Endothelial cell of umbilical vein (primary cell): ENCODE measurements around the gene ACTN3. TPM values are rescaled to one million over a fixed set of nuclear protein-coding genes. Genes with fewer than 3 reads are reported as not detected.

Experiments
- BruUV-seq: library from RNA; stranded (reverse); fragments of 400-500 nt; replicated peaks from 2 replicates; lab custom pipeline; 2021; lab: Mats Ljungman, UMichigan
- CTCF ChIA-PET: fragments of 300-600, 350-600 bp; sonication (Branson Sonifier 250); formaldehyde crosslinking; loops from one replicate; lab custom pipeline; 2021; ENCODE audit warnings: antibody characterized with exemption, inconsistent platforms; lab: Charles Lee
- POLR2A ChIA-PET: fragments of 300-600, 350-600 bp; sonication (Branson Sonifier 250); formaldehyde crosslinking; loops from one replicate; lab custom pipeline; 2021; ENCODE audit warnings: antibody characterized with exemption, inconsistent platforms; lab: Charles Lee
- DNase-seq: peaks from one replicate; pipeline ENCODE4 v3.0.0-alpha.2; 2011; ENCODE audit warnings: low read depth, low spot score
- FAIRE-seq: peaks from 2 replicates; lab custom pipeline; 2011; peaks lifted over from hg19 to GRCh38; lab: Jason Lieb, UNC
- H2AFZ ChIP-seq: 2 replicates; pipeline ENCODE4 v1.6.0; 2012; ENCODE audit warnings: low read depth, low read length, control low read depth, inconsistent platforms
- H3K27ac ChIP-seq: 2 replicates; pipeline ENCODE4 v1.5.1; 2011; ENCODE audit warnings: low read depth, mild to moderate bottlenecking, control low read depth, low read length, moderate library complexity; ENCODE audit not compliant: insufficient read depth
- H3K27me3 ChIP-seq, 2 experiments: 2 replicates each; pipeline versions ENCODE4 v1.6.0 to v1.6.1; 2011; ENCODE audit warnings: low read length in 2 of 2, mixed read lengths in 1 of 2; ENCODE audit not compliant: control insufficient read depth in 2 of 2, insufficient read depth in 2 of 2
- H3K36me3 ChIP-seq, 2 experiments: 2 replicates in 1 of 2; 3 replicates in 1 of 2; pipeline ENCODE4 v1.5.1; 2011; ENCODE audit warnings: low read length in 2 of 2, mild to moderate bottlenecking in 1 of 2, moderate library complexity in 1 of 2; ENCODE audit not compliant: control insufficient read depth in 2 of 2, insufficient read depth in 2 of 2; ENCODE audit errors: extremely low read depth in 1 of 2
- H3K4me1 ChIP-seq: 3 replicates; pipeline ENCODE4 v1.5.1; 2011; ENCODE audit warnings: mild to moderate bottlenecking, low read length; ENCODE audit not compliant: control insufficient read depth, insufficient read depth; ENCODE audit errors: extremely low read depth
- H3K4me2 ChIP-seq: 2 replicates; pipeline ENCODE4 v1.6.1; 2011; ENCODE audit warnings: low read length, control low read depth, mixed read lengths; ENCODE audit not compliant: insufficient read depth
- H3K4me3 ChIP-seq, 3 experiments: fragments of 200-600 bp in 1 of 3; sonication (generic), shearing (Covaris generic) in 1 of 3; replicated peaks in 1 of 3; 2 replicates each; pipeline ENCODE4 v1.5.1; 2011 to 2016; ENCODE audit warnings: control low read depth in 3 of 3, low read length in 3 of 3, mild to moderate bottlenecking in 2 of 3, inconsistent platforms in 1 of 3, low read depth in 1 of 3, moderate library complexity in 1 of 3; ENCODE audit not compliant: insufficient read depth in 1 of 3
- H3K79me2 ChIP-seq: 2 replicates; pipeline ENCODE4 v1.6.0; 2012; ENCODE audit warnings: low read length, inconsistent platforms; ENCODE audit not compliant: control insufficient read depth, insufficient read depth
- H3K9ac ChIP-seq: replicated peaks from 2 replicates; pipeline ENCODE3; 2011; ENCODE audit warnings: low read length, control low read depth; ENCODE audit not compliant: insufficient read depth; ENCODE audit errors: extremely low read depth
- H3K9me1 ChIP-seq: replicated peaks from 3 replicates; pipeline ENCODE4 v1.6.0; 2011; ENCODE audit warnings: mild to moderate bottlenecking, low read length; ENCODE audit not compliant: control insufficient read depth, insufficient read depth; ENCODE audit errors: extremely low read depth
- H3K9me3 ChIP-seq: replicated peaks from 2 replicates; pipeline ENCODE4 v1.5.1; 2012; ENCODE audit warnings: low read length, inconsistent platforms; ENCODE audit not compliant: control insufficient read depth, insufficient read depth
- H4K20me1 ChIP-seq: replicated peaks from 2 replicates; pipeline ENCODE3; 2011; ENCODE audit warnings: mild to moderate bottlenecking, low read length; ENCODE audit not compliant: control insufficient read depth, insufficient read depth; ENCODE audit errors: extremely low read depth
- CTCF ChIP-seq, 2 donors: IDR thresholded peaks; 1 replicate in 1 of 2; 2 replicates in 1 of 2; pipeline ENCODE4 v1.5.1; 2011; ENCODE audit warnings: low read length in 2 of 2, mild to moderate bottlenecking in 2 of 2, moderate library complexity in 2 of 2, control low read depth in 1 of 2, inconsistent platforms in 1 of 2, low read depth in 1 of 2; ENCODE audit not compliant: insufficient read depth in 1 of 2; ENCODE audit errors: extremely low read depth in 1 of 2
- EZH2 ChIP-seq: IDR thresholded peaks from 2 replicates; pipeline ENCODE4 v1.6.1; 2012; ENCODE audit warnings: borderline replicate concordance, low read depth, mild to moderate bottlenecking, moderate library complexity, low read length, inconsistent platforms; ENCODE audit not compliant: severe bottlenecking
- FOS ChIP-seq: IDR thresholded peaks from 2 replicates; pipeline ENCODE4 v1.6.1; 2011; ENCODE audit warnings: mild to moderate bottlenecking, low read length, moderate library complexity, borderline replicate concordance; ENCODE audit not compliant: insufficient read depth
- GATA2 ChIP-seq: IDR thresholded peaks from 2 replicates; pipeline ENCODE4 v1.7.0; 2011; ENCODE audit warnings: low read depth, mild to moderate bottlenecking, moderate library complexity, mixed read lengths, low read length; ENCODE audit not compliant: insufficient read length, insufficient read depth
- JUN ChIP-seq: IDR thresholded peaks from 2 replicates; pipeline ENCODE4 v1.6.1; 2011; ENCODE audit warnings: borderline replicate concordance, low read depth; ENCODE audit not compliant: insufficient read length, insufficient read depth
- MAX ChIP-seq: IDR thresholded peaks from 2 replicates; pipeline ENCODE4 v1.6.1; 2011; ENCODE audit not compliant: insufficient read depth, insufficient read length
- MYC ChIP-seq: IDR thresholded peaks from one replicate; pipeline ENCODE4 v1.6.1; 2011; ENCODE audit warnings: mild to moderate bottlenecking, low read depth, low read length
- POLR2A ChIP-seq: IDR thresholded peaks from 2 replicates; pipeline ENCODE4 v1.6.1; 2012; ENCODE audit warnings: low read depth, mild to moderate bottlenecking, control low read depth, low read length
- POLR2AphosphoS5 ChIP-seq: IDR thresholded peaks from 2 replicates; pipeline ENCODE4 v1.6.1; 2012; ENCODE audit warnings: low read depth, mild to moderate bottlenecking, control low read depth, low read length, moderate library complexity; ENCODE audit not compliant: insufficient read depth
- dilution Hi-C: fragments of 300-500 bp; cut with MboI; formaldehyde crosslinking; loops from one replicate; pipeline ENCODE4 v1.15.0; 2019; ENCODE audit warnings: low sequenced_read_pairs; ENCODE audit not compliant: extremely low pct_ligation_motif_present
- intact Hi-C: fragments of 100-400 bp; cut with micrococcal nuclease; formaldehyde crosslinking; loops from one replicate; pipeline ENCODE4 v1.10.0; 2022
- polyA plus RNA-seq, 4 experiments: library from polyadenylated mRNA; depleted of rRNA in 3 of 4; stranded (reverse) in 3 of 4; unstranded in 1 of 4; fragments of >200 nt; gene quantifications; 2 replicates each; pipeline versions ENCODE4 v1.2.1 to v1.2.3, GENCODE V29; 2011 to 2012; ENCODE audit warnings: missing spikeins in 1 of 4
- total RNA-seq: library from RNA; stranded (reverse); gene quantifications from 2 replicates; pipeline ENCODE4 v1.2.3, GENCODE V29; 2021

ACTN3 gene
- total and polyA plus RNA-seq, 2 donors (not counting 3 experiments of a cell fraction or from before 2014, with no cell fraction given): 0.17 to 0.18 TPM

GRCh38 chr11:66557733-66558326, 11.1 kb downstream of the ACTN3 start:
- H3K79me2 ChIP-seq: no peaks in the 10 kb centered on the region
- peaks cover 5 to 6% of the 10 kb centered on the region in 2 experiments for H3K27me3 ChIP-seq
- no peaks in the 10 kb centered on the region for H3K36me3 ChIP-seq
- H3K4me3 ChIP-seq: no peak overlapping the region
- no peaks in the 10 kb centered on the region for H3K9me3 ChIP-seq
- ChIA-PET CTCF (no interaction called here), POLR2A (no interaction called here)
- no peak for FAIRE-seq
- no peaks in the 10 kb centered on the region for H4K20me1 ChIP-seq
- H3K9ac ChIP-seq: no peak overlapping the region
- no peak overlapping the region for H3K27ac ChIP-seq
- no peaks in the 10 kb centered on the region for H3K9me1 ChIP-seq
- no peak overlapping the region for H2AFZ ChIP-seq
- TF ChIP-seq CTCF (IDR thresholded peaks at IDR 0.05; ENCODE audit: extremely low read depth in 1 of 2, insufficient read depth in 1 of 2, low read depth in 1 of 2, low read length in 2 of 2) (no peak), POLR2AphosphoS5 (no peak), JUN (no peak), EZH2 (no peak), MAX (no peak), MYC (no peak), GATA2 (no peak), FOS (no peak), POLR2A (no peak)
- dilution Hi-C loops (no loop called here), intact Hi-C loops (no loop called here)
- no peak overlapping the region for H3K4me2 ChIP-seq
- no peak for DNase-seq
- H3K4me1 ChIP-seq: no peaks in the 10 kb centered on the region
- BruUV-seq: no TSS peak
